Measurements from ENCODE around the gene LRRFIP1. TPM values are rescaled to one million over a fixed set of nuclear protein-coding genes. Genes with fewer than 3 reads are reported as not detected.

The LRRFIP1 gene
- total and polyA plus RNA-seq, 2 of the 13 experiments (the other 11 are each of a cell fraction or from before 2014, with no cell fraction given), result 15.9 to 40.5 TPM

DNA sequence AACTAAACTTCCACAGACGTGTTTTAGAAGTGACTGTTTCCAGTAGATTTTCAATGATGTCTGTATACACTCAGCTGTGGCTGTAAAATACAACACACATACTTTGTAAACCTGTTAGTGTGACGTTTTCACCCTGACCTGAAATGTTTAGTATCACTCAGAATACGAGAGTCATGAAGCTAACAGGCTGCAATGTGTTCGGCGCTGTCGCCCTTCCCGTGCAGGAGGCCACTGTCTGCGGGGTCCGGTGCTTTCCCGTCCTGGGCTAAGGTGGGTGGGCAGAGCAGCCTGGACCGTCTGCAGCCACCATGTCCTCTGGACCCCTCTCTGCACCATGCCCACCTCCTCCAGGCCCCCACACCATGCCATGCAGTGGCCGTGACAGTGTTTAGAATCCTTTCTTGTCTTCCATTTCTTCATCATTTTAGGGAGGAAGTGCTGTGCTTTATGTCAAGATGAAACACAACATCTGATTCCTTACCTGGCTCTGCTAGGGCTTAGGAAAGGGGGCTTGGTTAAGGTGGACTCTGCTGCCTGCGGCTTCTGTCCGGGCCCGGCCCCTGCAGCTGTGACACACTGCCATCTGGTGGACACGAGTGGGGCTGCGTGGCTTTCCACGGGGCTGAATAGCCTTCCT is 117.3 kb downstream of the LRRFIP1 start (continued):
- TF ChIP-seq ZFP91 (CRISPR knock-in tag; IDR thresholded peaks at IDR 0.05; ENCODE audit: borderline replicate concordance) (peak; percentile 68; the same call in 1 of the 2 replicates), ZNF225 (CRISPR knock-in tag; IDR thresholded peaks at IDR 0.05) (0 out of 2 replicates have a peak, but pooled peaks have one; percentile 89), TAF15 (IDR thresholded peaks at IDR 0.05; ENCODE audit: low read depth, low read length, poor library complexity, severe bottlenecking) (no peak), ATRX (CRISPR knock-in tag; IDR thresholded peaks at IDR 0.05; ENCODE audit: borderline replicate concordance) (no peak), NFIC (IDR thresholded peaks at IDR 0.05; ENCODE audit: low read length) (no peak), FOXC1 (CRISPR knock-in tag; IDR thresholded peaks at IDR 0.05; ENCODE audit: borderline replicate concordance) (peak; percentile 56), ZNF34 (CRISPR knock-in tag; IDR thresholded peaks at IDR 0.05; ENCODE audit: borderline replicate concordance) (no peak), TOE1 (CRISPR knock-in tag; IDR thresholded peaks at IDR 0.05) (no peak), AHR (CRISPR knock-in tag; IDR thresholded peaks at IDR 0.05) (peak; percentile 87), ZNF724P (CRISPR knock-in tag; IDR thresholded peaks at IDR 0.05; ENCODE audit: borderline replicate concordance) (0 out of 2 replicates have a peak, but pooled peaks have one; percentile 45), BHLHE40 (IDR thresholded peaks at IDR 0.05; ENCODE audit: low read length) (no peak), ZBTB8A (CRISPR knock-in tag; IDR thresholded peaks at IDR 0.05; ENCODE audit: borderline replicate concordance, low read depth) (no peak), ZNF709 (CRISPR knock-in tag; IDR thresholded peaks at IDR 0.05) (no peak), TMF1 (CRISPR knock-in tag; IDR thresholded peaks at IDR 0.05; ENCODE audit: low read depth) (no peak), MATR3 (CRISPR knock-in tag; IDR thresholded peaks at IDR 0.05) (no peak), SOX13 (IDR thresholded peaks at IDR 0.05) (no peak), SOX13 (CRISPR knock-in tag; conservative IDR thresholded peaks at IDR 0.05 in 1 of 2, IDR thresholded peaks at IDR 0.05 in 1 of 2) (peak in 1 of 2 experiments; percentile 31; a peak in 1 of 4 replicates), ZNF737 (CRISPR knock-in tag; IDR thresholded peaks at IDR 0.05; ENCODE audit: borderline replicate concordance) (no peak), MAFG (CRISPR knock-in tag; IDR thresholded peaks at IDR 0.05) (no peak), ELF3 (CRISPR knock-in tag; IDR thresholded peaks at IDR 0.05) (peak; percentile 70), ZNF367 (CRISPR knock-in tag; IDR thresholded peaks at IDR 0.05; ENCODE audit: borderline replicate concordance) (no peak), ZNF446 (CRISPR knock-in tag; IDR thresholded peaks at IDR 0.05) (no peak), NAIF1 (CRISPR knock-in tag; IDR thresholded peaks at IDR 0.05; ENCODE audit: borderline replicate concordance) (no peak), MAZ (IDR thresholded peaks at IDR 0.05; ENCODE audit: borderline replicate concordance, low read depth, low read length) (no peak), MAZ (CRISPR knock-in tag; IDR thresholded peaks at IDR 0.05; ENCODE audit: low read depth) (peak; percentile 59; the same call in 1 of the 2 replicates)
- TF ChIP-seq, protein P1, sequence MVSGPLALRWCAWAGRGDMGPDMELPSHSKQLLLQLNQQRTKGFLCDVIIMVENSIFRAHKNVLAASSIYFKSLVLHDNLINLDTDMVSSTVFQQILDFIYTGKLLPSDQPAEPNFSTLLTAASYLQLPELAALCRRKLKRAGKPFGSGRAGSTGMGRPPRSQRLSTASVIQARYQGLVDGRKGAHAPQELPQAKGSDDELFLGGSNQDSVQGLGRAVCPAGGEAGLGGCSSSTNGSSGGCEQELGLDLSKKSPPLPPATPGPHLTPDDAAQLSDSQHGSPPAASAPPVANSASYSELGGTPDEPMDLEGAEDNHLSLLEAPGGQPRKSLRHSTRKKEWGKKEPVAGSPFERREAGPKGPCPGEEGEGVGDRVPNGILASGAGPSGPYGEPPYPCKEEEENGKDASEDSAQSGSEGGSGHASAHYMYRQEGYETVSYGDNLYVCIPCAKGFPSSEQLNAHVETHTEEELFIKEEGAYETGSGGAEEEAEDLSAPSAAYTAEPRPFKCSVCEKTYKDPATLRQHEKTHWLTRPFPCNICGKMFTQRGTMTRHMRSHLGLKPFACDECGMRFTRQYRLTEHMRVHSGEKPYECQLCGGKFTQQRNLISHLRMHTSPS (CRISPR knock-in tag; IDR thresholded peaks at IDR 0.05; ENCODE audit: low read depth), result peak; percentile 46; the same call in 1 of the 2 replicates
- TF ChIP-seq, protein P2, sequence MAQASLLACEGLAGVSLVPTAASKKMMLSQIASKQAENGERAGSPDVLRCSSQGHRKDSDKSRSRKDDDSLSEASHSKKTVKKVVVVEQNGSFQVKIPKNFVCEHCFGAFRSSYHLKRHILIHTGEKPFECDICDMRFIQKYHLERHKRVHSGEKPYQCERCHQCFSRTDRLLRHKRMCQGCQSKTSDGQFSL (CRISPR knock-in tag; IDR thresholded peaks at IDR 0.05), result no peak
- TF ChIP-seq, protein P3, sequence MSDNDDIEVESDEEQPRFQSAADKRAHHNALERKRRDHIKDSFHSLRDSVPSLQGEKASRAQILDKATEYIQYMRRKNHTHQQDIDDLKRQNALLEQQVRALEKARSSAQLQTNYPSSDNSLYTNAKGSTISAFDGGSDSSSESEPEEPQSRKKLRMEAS (IDR thresholded peaks at IDR 0.05), result peak; percentile 49; the same call in 1 of the 2 replicates

Data from HepG2 (cell line).